Measurements from ENCODE around the gene CKM.

Gene CKM

DNA sequence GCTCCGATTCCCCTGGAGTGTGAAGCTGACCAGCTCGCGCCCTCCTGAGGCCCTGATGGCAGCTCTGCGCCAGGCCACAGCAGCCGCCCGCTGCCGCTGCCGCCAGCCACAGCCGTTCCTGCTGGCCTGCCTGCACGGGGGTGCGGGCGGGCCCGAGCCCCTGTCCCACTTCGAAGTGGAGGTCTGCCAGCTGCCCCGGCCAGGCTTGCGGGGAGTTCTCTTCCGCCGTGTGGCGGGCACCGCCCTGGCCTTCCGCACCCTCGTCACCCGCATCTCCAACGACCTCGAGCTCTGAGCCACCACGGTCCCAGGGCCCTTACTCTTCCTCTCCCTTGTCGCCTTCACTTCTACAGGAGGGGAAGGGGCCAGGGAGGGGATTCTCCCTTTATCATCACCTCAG, 20.3 kb downstream of the CKM start:
- no peak for FAIRE-seq
- no peak for TF ChIP-seq POLR2A (IDR thresholded peaks at IDR 0.05; ENCODE audit: low read depth, low read length)
- DNase-seq (ENCODE audit: insufficient read length, low spot score), result no peak

DNA sequence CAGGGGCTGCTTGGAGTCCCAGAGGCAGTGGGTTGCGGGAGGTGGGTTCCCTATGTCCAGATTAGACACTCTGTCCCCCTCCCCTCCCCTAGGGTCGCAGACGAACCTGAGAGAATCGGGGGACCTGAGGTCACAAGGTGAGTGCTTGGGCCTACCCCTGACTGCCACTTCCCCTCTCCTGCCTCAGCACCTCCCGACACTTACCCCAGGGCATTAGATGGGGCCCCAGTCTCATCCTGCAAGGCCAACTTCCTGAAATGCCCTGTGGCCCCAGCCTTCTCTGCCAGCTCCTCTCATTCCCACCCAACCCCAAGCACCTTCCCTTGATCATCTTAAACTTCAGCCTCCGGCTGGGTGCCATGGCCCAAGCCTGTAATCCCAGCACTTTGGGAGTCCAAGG, 23.0 kb downstream of the CKM start:
- no peak for FAIRE-seq
- no peak for DNase-seq (ENCODE audit: insufficient read length, low spot score)
- TF ChIP-seq POLR2A (IDR thresholded peaks at IDR 0.05; ENCODE audit: low read depth, low read length), result no peak

DNA sequence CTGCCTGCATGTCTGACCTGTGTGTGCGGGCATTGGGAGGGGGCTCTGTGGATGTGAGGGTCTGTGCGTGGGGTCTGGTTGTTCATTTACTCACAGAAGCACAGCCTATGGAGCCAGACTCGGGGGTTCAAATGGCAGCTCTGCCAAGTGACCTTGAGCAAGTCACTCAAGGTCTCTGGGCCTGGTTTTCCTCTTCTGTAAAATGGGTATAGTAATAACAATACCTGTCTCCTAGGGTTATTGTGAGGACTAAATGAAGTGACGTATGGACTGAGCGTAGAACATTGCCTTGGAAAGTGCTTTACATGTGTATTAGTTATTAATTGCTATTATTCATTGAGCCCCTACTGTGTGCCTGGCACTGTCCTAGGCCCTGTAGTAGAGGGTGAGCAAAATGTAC, 24.4 kb downstream of the CKM start:
- FAIRE-seq (no peak), DNase-seq (ENCODE audit: insufficient read length, low spot score) (no peak)
- TF ChIP-seq POLR2A (IDR thresholded peaks at IDR 0.05; ENCODE audit: low read depth, low read length), result no peak

DNA sequence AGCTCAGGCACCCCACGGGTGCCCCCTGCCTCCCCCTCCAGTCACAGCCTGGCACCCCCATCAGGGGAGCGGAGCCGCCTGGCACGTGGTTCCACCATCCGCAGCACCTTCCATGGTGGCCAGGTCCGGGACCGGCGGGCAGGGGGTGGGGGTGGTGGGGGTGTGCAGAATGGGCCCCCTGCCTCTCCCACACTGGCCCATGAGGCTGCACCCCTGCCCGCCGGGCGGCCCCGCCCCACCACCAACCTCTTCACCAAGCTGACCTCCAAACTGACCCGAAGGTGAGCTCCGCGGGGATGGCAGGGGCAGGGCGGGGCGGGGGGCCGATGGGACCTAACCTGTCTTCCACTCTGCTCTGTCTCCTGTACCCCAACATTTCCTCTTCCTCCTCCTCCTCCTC, 25.0 kb downstream of the CKM start:
- no peak for DNase-seq (ENCODE audit: insufficient read length, low spot score)
- TF ChIP-seq POLR2A (IDR thresholded peaks at IDR 0.05; ENCODE audit: low read depth, low read length), result no peak
- FAIRE-seq, result no peak

DNA sequence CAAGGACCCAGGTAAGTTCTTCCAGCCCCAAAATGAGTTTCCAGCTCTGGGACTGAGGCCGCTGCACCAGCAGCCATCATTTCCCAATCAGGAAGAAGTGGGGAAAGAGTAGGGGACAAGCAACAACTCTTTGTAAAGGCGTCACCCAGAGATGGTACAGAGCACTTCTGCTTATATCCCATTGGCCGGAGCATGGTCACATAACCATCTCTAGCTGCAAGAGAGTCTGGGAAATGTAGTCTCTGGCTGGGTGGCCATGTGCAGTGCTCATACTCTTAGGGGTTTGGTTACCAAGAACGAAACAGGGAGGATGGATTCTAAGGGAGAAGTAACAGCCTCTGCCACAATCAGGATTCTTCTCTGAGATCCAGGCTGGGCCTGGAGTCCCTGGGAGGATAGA, 26.3 kb downstream of the CKM start:
- FAIRE-seq (no peak), DNase-seq (ENCODE audit: insufficient read length, low spot score) (no peak)
- TF ChIP-seq POLR2A (IDR thresholded peaks at IDR 0.05; ENCODE audit: low read depth, low read length), result no peak

DNA sequence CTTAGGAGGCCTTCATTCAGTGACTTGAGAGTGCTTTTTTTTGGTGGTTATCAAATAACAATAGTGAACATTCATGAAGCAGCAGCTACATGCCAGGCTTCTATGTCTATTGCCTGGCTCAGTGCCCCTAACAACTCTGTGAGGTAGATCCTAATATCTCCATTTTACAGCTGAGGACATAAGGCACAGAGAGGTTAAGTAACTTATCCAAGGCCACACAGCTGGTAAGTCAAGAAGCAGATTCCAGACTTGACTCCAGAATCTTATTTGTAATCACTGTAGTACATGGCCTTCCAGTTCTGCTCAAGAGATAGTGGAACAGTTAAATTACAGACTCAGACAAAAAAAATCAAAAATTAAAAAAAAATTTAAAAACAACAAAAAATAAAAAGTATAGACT, 26.8 kb downstream of the CKM start:
- TF ChIP-seq POLR2A (IDR thresholded peaks at IDR 0.05; ENCODE audit: low read depth, low read length), result no peak
- no peak for DNase-seq (ENCODE audit: insufficient read length, low spot score)
- FAIRE-seq, result no peak

DNA sequence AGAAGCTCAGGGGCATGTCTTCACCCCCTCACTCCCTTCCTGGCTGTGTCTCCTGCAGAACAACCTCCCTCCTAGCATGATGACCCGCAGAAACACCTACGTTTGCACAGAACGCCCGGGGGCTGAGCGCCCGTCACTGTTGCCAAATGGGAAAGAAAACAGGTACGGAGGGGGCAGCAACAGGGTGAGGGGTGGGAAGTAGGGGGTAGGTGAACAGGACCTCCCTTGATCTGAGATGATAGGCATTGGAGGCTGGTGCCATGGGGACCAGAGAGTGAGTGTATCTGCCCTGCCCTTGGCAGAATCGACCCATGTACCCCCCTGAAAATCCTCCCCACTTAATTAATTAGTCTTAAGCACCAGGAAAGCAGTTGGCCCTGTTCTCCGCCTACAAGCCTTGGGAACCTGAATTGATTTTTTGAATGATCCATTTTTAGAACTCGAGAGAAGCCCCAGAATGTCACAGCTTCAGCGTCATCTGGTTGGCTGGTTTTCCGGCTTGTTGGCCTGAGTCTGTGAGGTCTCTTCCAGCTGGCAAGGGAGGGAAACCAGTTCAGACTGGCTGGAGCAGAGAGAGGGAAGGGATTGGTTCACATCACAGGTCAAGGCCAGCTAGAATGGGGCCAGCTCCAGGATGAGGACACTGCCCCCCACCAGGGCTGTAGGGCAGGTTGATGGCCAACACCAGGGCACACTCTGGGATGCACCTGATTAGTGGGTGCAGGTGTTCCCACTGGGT, 28.2 kb downstream of the CKM start:
- DNase-seq (ENCODE audit: insufficient read length, low spot score) (no peak), FAIRE-seq (no peak)
- no peak for TF ChIP-seq POLR2A (IDR thresholded peaks at IDR 0.05; ENCODE audit: low read depth, low read length)

DNA sequence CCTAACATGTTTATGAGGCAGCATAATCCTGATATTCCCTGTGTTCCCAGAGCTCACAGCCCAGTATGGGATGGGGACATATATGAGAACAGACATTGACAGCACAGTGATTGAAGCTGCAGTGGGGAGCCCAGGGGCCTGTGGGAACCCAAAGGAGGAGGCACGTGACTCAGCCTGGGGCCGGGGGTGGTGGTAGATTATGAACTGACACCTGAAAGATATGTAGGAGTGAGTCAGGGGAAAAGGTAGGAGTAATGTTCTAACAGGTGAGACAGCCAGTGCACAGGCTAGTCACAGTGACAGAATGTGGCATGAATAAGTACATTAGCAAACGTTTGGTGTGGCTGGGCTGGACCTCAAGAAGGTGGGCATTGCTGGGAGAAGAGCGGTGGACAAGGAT, 29.0 kb downstream of the CKM start:
- no peak for TF ChIP-seq POLR2A (IDR thresholded peaks at IDR 0.05; ENCODE audit: low read depth, low read length)
- no peak for DNase-seq (ENCODE audit: insufficient read length, low spot score)
- no peak for FAIRE-seq

DNA sequence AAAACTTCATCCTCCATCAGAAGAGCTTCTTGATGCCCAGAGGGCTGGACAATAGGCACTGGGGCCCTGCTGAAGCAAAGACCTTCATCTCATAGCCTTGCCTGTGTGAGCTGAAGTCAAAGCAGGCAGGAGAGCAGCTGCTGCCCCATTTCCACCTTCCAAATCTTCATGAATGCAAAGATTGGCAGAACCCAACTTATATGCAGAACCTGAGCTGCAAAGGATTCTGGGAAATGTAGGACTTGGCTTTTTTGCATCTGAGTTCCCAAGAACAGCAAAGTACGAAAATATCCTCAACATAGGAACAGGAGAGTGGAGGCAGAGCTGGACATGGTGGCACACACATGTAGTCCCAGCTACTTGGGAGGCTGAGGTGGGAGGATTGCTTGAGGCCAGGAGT, 30.8 kb downstream of the CKM start:
- no peak for DNase-seq (ENCODE audit: insufficient read length, low spot score)
- no peak for TF ChIP-seq POLR2A (IDR thresholded peaks at IDR 0.05; ENCODE audit: low read depth, low read length)
- no peak for FAIRE-seq

DNA sequence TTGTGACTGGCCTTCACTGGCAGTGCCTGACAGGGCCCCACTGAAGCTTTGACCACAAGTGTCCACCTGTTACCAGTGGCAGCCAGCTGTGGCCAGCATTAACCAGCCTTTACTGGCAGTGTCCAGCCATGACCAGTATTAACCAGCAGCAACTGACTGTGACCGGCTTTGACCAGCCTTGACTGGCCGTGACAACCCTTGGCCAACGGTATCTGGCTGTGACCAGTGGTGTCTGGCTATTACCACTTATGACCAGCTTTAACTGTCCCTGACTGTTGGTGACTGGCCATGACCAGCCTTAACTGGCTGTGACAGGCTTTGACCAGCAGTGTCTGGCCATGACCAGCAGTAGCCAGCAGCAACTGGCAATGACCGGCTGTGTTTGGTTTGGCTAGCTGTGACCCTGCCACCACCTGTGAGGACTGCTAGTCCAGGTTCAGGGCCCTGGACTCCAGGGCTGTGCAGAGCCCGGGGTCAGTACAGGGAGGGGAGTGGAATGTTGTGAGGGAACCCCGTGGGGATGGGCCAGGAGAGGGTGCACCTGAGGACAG, 32.2 kb downstream of the CKM start:
- no peak for TF ChIP-seq POLR2A (IDR thresholded peaks at IDR 0.05; ENCODE audit: low read depth, low read length)
- DNase-seq (ENCODE audit: insufficient read length, low spot score), result no peak
- FAIRE-seq, result no peak

DNA sequence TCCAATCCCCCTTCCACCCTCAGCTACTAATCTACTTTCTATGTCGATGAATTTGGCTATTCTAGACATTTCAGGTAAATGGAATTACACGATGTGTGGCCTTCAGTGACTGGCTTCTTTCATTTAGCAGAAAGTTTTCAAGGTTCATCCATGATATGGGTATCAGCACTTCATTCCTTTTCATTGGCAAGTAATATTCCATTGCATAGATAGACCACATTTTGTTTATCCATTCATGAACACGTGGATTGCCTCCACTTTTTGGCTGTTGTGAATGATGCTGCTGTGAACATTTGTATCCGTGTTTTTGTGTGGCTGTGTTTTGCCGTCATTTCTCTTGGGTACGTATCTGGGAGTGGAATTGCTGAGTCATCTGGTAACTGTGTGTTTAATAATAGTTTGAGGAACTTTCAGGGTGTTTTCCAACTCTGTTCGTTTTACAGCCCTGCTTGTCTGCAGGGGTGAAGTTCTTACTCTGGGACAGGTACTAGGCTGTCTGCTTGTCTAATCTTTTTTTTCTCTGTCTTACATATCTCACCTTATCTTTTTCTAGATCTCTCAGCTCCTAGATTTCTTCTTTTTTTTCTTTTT, 39.1 kb downstream of the CKM start:
- no peak for DNase-seq (ENCODE audit: insufficient read length, low spot score)
- no peak for FAIRE-seq
- TF ChIP-seq POLR2A (IDR thresholded peaks at IDR 0.05; ENCODE audit: low read depth, low read length), result no peak

DNA sequence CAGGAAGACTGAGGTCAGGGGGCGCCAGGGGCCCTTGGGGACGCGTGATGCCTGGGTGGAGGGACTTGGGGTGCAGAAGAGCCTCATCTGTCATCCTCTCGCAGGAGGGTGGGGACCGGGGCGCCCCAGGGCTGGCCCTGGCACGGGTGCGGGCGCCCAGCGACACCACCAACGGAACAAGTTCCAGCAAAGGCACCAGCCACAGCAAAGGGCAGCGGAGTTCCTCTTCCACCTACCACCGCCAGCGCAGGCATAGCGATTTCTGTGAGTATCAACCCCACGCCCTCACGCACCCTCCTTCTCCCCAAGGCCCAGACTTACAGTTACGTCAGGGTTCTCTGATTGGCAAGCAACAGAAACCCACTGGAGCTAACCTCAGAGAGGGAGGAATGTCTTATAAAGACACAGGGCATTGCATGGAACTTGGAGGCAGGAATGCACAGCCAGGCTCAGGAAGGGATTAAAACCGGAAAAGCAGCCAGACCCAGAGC, 42.2 kb downstream of the CKM start:
- no peak for FAIRE-seq
- no peak for TF ChIP-seq POLR2A (IDR thresholded peaks at IDR 0.05; ENCODE audit: low read depth, low read length)
- no peak for DNase-seq (ENCODE audit: insufficient read length, low spot score)

DNA sequence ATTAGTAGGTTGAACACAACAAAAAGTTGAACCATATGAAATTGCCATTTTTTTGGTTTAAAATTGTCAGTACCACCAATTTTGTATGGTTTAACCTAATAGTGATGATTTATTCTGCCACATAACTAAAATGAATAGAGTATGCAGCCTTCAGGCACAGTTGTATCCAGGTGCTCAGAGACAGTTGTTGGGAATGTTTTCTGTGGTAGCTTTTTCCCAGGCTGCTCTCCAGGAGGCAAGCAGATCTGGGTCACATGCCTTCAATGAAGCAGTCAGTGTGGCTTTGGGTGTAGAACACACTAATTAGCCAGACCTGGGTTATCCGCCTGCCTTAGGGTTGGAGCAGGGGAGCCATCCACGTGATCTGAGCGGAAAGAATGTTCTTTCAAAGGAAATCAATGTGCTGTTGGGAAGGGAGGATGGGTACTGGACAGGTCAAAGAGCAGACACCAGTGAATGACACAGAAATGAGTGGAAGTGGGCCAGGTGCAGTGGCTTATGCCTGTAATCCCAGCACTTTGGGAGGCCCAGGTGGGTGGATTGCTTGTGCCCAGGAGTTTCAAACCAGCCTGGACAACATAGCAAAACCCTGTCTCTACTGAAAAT, 43.0 kb downstream of the CKM start:
- no peak for DNase-seq (ENCODE audit: insufficient read length, low spot score)
- no peak for FAIRE-seq

DNA sequence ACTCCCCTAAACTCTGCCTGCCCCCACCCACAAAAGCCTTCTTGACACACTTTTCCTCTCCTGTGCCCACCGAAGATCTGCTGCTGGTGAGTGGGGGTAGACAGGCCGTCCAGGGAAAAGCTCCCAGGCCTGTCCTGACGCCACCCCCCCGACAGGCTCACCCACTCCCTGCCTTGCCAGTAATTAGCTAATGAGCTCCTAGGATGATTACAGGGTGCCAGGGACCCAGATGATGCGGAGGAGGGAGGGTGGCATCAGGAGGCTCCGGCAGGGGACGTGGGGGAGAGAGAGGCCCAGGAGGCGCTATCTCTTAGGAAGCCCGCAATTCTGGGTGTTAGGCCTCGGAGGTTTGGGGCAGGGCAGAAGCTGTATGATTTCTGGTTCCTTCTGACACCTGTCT, 44.6 kb downstream of the CKM start:
- no peak for DNase-seq (ENCODE audit: insufficient read length, low spot score)
- TF ChIP-seq POLR2A (IDR thresholded peaks at IDR 0.05; ENCODE audit: low read depth, low read length), result no peak
- FAIRE-seq, result no peak

More for the DNA sequence above, 43.0 kb downstream of the CKM start:
- TF ChIP-seq POLR2A (IDR thresholded peaks at IDR 0.05; ENCODE audit: low read depth, low read length), result no peak

DNA sequence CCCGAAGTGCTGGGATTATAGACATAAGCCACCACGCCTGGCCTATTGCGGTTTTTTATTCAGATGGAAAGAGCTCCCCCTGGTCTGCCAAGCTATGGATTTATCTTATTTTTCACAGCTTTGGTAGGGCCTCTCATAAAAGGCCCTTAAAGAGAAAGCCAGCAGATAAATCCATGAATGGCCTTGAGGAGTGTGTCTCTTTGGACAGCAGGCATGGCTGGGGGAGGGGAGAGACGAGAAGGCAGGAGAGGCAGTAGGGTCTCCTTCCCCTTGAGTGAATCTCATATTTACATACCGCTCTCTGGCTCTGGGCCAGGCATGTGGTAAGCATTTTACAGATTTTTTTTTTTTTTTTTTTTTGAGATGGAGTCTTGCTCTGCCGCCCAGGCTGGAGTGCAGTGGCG, 46.4 kb downstream of the CKM start:
- TF ChIP-seq POLR2A (IDR thresholded peaks at IDR 0.05; ENCODE audit: low read depth, low read length), result no peak
- FAIRE-seq (no peak), DNase-seq (ENCODE audit: insufficient read length, low spot score) (no peak)
